T-helper 17 cell (primary cell): ENCODE data around the gene SULT2A1. TPM values are rescaled to one million over a fixed set of nuclear protein-coding genes. Genes with fewer than 3 reads are reported as not detected.
"Not testable (repeated sequence)": the region's sequence is repeated elsewhere in the genome, so short reads cannot be mapped to it uniquely, and the experiment has no call there.

Experiments
- ATAC-seq: fragments of 150-1000 bp; cut with Tn5 transposase; 2 replicates; pipeline ENCODE4 v1.10.0; 2021; ENCODE audit warnings: mild to moderate bottlenecking, moderate library complexity
- DNase-seq, 3 donors: peaks; one replicate each; pipeline versions ENCODE4 v3.0.0 to v3.0.0-alpha.2; 2020 to 2021
- H3K9me3 ChIP-seq: one replicate; pipeline ENCODE4 v1.7.0; 2013; ENCODE audit warnings: low read length, mild to moderate bottlenecking; ENCODE audit not compliant: control insufficient read depth, poor library complexity, severe bottlenecking
- H3K27ac Mint-ChIP-seq: one replicate; pipeline ENCODE4 v1.8.0; 2022; ENCODE audit warnings: mild to moderate bottlenecking, moderate library complexity, mixed read lengths
- H3K27me3 Mint-ChIP-seq: one replicate; pipeline ENCODE4 v1.8.0; 2022; ENCODE audit warnings: mixed read lengths
- H3K36me3 Mint-ChIP-seq: one replicate; pipeline ENCODE4 v1.8.0; 2022; ENCODE audit warnings: low read depth, mixed read lengths
- H3K4me1 Mint-ChIP-seq: one replicate; pipeline ENCODE4 v1.8.0; 2022; ENCODE audit warnings: mild to moderate bottlenecking, mixed read lengths
- H3K4me3 Mint-ChIP-seq: one replicate; pipeline ENCODE4 v1.8.0; 2022; ENCODE audit warnings: mild to moderate bottlenecking, moderate library complexity, mixed read lengths
- total RNA-seq, 4 donors: library from RNA in 2 of 4; stranded (reverse) in 2 of 4; gene quantifications; one replicate each; pipeline ENCODE4 v1.2.3 and lab custom pipeline; 2022 to 2026

The SULT2A1 gene
- total RNA-seq, 2 donors from 2014 or later: not detected

DNA sequence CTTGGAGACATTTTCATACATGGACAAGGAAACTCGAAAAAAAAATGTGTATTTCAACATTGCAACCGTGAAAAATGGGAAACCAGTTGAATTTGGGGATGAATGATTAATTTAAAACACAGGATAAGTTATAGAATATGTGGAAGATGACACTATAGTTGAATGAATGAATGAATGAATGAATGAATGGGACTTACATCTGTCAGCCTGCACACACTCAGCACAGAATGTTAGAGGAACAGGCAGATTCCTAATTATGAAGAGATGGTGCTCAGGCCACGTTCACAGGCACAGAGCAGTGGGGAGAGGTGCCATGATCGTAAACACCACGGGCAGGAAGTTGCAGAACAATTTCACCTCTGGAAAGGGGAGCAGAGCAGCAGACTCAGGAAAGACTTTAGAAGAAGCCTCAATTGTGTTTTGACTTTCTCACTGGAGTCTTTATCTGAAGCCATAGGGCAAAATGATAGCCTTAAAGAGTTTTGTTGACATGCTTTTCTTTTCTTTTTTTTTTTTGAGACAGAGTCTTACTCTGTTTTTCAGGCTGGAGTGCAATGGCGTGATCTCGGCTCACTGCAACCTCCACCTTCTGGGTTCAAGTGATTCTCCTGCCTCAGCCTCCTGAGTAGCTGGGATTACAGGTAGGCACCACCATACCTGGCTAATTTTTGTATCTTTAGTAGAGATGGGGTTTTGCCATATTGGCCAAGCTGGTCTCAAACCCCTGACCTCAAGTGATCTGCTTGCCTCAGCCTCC, 4.9 kb upstream of the SULT2A1 start:
- Mint-ChIP-seq H3K4me1 (no peaks in the 10 kb centered on the region), H3K27ac (no peak overlapping the region), H3K36me3 (no peaks in the 10 kb centered on the region), H3K27me3 (peaks cover 26% of the 10 kb centered on the region), H3K4me3 (no peak overlapping the region)
- H3K9me3 ChIP-seq: no peaks in the 10 kb centered on the region
- ATAC-seq (no peak), DNase-seq (no peak)

DNA sequence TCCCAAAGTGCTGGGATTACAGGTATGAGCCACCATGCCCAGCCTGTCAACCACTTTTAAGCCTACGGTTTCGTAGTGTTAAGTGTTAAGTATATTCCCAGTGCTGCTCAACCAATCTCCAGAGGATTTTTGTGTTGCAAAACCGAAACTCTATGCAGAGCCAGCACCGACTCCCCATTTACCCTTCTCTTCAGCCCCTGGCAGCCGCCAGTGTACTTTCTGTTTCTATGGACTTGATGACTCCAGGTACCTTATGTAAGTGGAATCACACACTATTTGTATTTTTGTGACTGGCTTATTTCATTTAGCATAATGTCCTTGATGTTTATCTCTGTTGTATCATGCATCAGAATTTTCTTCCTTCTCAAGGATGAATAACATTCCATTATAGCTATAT, 1.1 kb downstream of the SULT2A1 start:
- H3K27me3 Mint-ChIP-seq: peaks cover 45% of the 10 kb centered on the region
- H3K4me3 Mint-ChIP-seq: no peak overlapping the region
- ATAC-seq: no peak
- no peak overlapping the region for H3K27ac Mint-ChIP-seq
- peaks cover 4% of the 10 kb centered on the region for H3K4me1 Mint-ChIP-seq
- no peaks in the 10 kb centered on the region for H3K36me3 Mint-ChIP-seq
- DNase-seq: no peak
- no peaks in the 10 kb centered on the region for H3K9me3 ChIP-seq

DNA sequence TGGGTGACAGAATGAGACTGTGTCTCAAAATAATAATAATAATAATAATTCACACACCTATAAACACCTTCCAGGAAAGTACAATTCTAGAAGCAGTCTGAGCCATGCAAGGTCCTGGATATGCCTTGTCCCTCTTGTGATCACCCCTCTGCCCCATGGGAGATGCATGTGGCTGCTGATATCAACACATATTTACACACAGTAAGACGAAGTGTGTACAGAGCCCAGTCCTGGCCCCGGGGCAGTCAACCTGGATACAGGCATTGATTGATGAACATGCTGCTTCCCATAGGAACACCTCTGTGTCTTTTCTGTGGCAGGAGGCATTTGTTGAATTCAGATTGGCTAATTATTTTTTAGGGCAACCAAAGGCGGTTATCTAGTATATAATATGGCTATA, 3.2 kb downstream of the SULT2A1 start:
- DNase-seq (no peak), ATAC-seq (no peak)
- H3K4me1 Mint-ChIP-seq: peaks cover 4% of the 10 kb centered on the region
- no peaks in the 10 kb centered on the region for H3K9me3 ChIP-seq
- H3K27me3 Mint-ChIP-seq: peaks cover 38% of the 10 kb centered on the region
- no peaks in the 10 kb centered on the region for H3K36me3 Mint-ChIP-seq
- H3K27ac Mint-ChIP-seq: no peak overlapping the region
- H3K4me3 Mint-ChIP-seq: no peak overlapping the region

DNA sequence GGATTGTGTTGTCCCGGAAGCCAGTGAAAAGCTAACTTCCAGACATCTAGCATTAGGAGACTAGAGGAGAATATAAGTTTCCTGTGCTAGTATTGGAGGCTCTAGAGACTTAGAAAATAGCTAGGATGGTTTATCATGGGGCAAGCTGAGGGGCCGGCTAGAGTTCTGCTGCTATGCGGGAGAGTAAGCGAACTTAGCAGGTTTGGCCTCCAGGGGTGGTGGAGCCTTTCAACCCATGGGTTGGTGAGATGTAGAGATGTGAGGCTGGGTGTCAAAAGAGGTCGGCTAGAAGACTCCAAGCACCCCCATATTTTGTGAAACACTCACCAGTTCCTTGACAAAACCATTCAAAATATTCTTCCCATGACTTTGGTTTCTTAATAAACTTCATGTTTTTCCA, 4.4 kb downstream of the SULT2A1 start:
- no peak overlapping the region for H3K4me3 Mint-ChIP-seq
- no peaks in the 10 kb centered on the region for H3K36me3 Mint-ChIP-seq
- H3K4me1 Mint-ChIP-seq: peaks cover 4% of the 10 kb centered on the region
- peaks cover 36% of the 10 kb centered on the region for H3K27me3 Mint-ChIP-seq
- H3K27ac Mint-ChIP-seq: no peak overlapping the region
- ATAC-seq: no peak
- no peak for DNase-seq
- no peaks in the 10 kb centered on the region for H3K9me3 ChIP-seq

DNA sequence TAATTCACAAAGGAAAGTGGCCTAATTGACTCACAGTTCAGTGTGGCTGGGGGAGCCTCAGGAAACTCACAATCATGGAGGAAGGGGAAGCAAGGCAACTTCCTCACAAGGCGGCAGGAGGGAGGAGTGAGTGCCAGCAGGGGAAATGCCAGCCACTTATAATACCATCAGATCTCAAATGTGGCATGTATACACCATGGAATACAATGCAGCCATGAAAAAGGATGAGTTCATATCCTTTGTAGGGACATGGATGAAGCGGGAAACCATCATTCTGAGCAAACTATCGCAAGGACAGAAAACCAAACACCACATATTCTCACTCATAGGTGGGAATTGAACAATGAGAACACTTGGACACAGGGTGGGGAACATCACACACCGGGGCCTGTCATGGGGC, 6.7 kb downstream of the SULT2A1 start:
- not testable (repeated sequence) for H3K36me3 Mint-ChIP-seq, DNase-seq, H3K9me3 ChIP-seq, H3K4me3 Mint-ChIP-seq, ATAC-seq, H3K4me1 Mint-ChIP-seq, H3K27ac Mint-ChIP-seq
- H3K27me3 Mint-ChIP-seq: peaks cover 32% of the 10 kb centered on the region

DNA sequence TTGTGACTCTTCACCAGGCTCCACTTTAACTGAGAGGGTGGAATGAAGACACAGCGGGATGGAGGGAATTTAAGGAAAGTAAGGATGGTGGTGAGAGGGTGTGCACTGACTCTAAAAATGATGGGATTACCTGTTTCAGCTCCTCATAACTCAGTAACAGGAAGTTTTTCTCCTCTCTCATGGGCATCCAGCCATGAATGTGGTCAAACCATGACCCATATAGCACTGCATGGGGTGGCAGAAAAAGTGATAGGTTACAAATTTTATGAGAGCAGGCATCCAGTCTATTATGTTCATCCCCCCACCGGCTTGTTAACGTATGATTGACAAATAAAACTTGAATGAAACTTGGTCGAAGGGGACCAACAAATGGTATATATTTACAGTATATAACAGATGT, 7.2 kb downstream of the SULT2A1 start:
- H3K4me3 Mint-ChIP-seq: no peak overlapping the region
- no peak for DNase-seq
- ATAC-seq: no peak
- H3K27me3 Mint-ChIP-seq: peaks cover 37% of the 10 kb centered on the region
- H3K9me3 ChIP-seq: no peaks in the 10 kb centered on the region
- peaks cover 2% of the 10 kb centered on the region for H3K36me3 Mint-ChIP-seq
- H3K27ac Mint-ChIP-seq: no peak overlapping the region
- H3K4me1 Mint-ChIP-seq: no peaks in the 10 kb centered on the region

DNA sequence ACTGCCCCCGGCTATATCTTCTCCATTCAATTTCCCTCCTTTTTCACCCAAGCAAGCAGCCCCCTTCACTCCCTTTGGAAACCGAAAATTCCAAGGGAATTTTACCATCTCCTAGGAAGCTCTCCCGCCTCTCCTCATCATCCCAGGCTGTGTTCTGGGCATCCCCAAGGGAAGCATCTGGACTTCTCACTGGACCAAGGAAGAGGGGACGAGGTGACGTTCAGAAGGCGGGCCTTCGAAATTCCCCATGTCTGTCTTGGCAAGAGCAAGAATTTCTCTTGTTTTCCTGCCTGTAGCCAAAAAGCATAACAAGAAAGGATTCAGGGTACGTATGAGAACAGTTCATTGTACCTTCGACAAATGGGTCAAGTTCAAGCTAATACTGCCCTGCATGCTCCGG, 20.9 kb downstream of the SULT2A1 start:
- H3K4me1 Mint-ChIP-seq: no peaks in the 10 kb centered on the region
- peaks cover 4% of the 10 kb centered on the region for H3K36me3 Mint-ChIP-seq
- no peak for DNase-seq
- H3K27me3 Mint-ChIP-seq: peaks cover 17% of the 10 kb centered on the region
- H3K9me3 ChIP-seq: no peaks in the 10 kb centered on the region
- no peak overlapping the region for H3K4me3 Mint-ChIP-seq
- no peak for ATAC-seq
- H3K27ac Mint-ChIP-seq: no peak overlapping the region

DNA sequence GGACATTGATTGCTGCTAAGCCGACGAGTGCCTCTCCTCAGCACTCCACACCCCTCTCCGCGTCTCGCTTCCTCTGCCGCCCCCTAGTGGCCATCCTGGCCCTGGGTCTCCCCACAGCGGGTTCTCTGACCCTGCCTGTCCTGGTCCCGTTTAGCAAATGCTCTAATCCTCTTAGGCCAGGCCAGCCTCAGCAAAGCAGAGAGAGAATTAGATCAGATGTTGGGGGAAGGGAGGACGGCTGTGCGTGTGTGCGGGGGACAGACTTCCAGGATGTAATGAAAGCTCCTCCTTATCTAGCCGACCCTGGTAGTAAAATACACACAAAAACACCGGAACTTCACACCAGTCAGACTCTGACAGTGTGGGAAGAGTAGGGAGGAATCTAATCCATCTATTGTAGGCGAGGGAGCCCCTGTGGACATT, 22.6 kb downstream of the SULT2A1 start:
- DNase-seq (peak; percentile 59 to 86 (median 70)), ATAC-seq (peak; percentile 90)
- Mint-ChIP-seq H3K4me1 (no peaks in the 10 kb centered on the region), H3K27ac (no peak overlapping the region), H3K36me3 (peaks cover 4% of the 10 kb centered on the region), H3K27me3 (peaks cover 20% of the 10 kb centered on the region), H3K4me3 (no peak overlapping the region)
- no peaks in the 10 kb centered on the region for H3K9me3 ChIP-seq

DNA sequence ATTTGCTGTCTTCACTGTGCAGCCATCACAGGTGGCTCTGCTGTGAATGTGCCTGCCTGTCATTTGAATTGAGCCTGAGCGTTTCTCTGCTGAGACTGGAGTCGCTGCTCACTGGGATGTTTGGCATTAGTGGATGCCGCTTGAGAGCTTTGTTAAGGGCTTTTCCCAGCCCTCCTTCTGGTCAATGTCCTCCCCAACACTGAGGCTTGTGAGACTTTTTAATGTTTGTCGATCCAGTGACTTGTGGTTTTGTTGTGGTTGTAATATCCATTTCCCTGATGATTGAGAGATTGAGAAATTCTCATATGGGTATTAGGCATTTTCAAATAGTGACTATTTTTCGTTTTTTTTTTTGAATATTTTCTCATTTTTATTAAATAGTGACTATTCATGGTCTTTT, 24.5 kb downstream of the SULT2A1 start:
- no peak for ATAC-seq
- Mint-ChIP-seq H3K36me3 (peaks cover 4% of the 10 kb centered on the region), H3K4me3 (no peak overlapping the region)

DNA sequence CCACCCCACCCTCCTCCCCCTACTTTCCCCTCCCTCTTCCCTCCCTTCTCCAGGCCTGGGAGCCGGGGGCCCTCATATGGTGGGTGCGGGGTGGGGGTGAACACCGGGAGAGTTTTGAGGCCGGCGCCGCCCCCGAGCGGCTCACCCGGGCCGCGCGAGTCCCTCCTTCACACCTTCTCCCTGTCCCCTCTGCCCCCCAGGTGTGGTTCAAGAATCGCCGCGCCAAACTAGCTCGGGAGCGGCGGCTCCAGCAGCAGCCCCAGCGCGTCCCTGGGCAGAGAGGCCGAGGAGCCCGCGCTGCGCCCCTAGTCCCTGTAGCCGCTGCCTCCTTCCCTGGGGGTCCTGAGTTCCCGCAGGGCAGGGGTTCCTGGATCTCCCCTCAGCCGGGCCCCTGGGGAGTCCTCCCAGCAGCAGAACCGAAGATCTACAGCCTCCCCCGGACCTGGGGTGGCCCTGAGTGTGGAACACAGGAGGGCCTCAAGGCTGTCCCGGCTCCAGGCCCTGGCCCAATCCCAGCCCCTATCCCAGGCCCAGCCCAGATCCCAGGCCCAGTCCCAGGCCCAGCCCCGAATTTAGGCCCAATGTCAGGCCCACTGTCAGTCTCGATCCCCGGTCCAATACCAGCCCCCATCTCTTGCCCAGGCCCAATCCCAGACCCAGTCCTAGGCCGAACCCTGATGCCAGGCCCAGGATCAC, 25.4 kb downstream of the SULT2A1 start:
- no peaks in the 10 kb centered on the region for H3K4me1 Mint-ChIP-seq
- no peaks in the 10 kb centered on the region for H3K9me3 ChIP-seq
- no peak overlapping the region for H3K4me3 Mint-ChIP-seq
- peaks cover 30% of the 10 kb centered on the region for H3K27me3 Mint-ChIP-seq
- no peak overlapping the region for H3K27ac Mint-ChIP-seq
- ATAC-seq (no peak), DNase-seq (no peak)
- peaks cover 4% of the 10 kb centered on the region for H3K36me3 Mint-ChIP-seq

More for the DNA sequence above, 24.5 kb downstream of the SULT2A1 start:
- H3K27me3 Mint-ChIP-seq: peaks cover 30% of the 10 kb centered on the region
- no peak overlapping the region for H3K27ac Mint-ChIP-seq
- no peak for DNase-seq
- H3K9me3 ChIP-seq: no peaks in the 10 kb centered on the region
- no peaks in the 10 kb centered on the region for H3K4me1 Mint-ChIP-seq

DNA sequence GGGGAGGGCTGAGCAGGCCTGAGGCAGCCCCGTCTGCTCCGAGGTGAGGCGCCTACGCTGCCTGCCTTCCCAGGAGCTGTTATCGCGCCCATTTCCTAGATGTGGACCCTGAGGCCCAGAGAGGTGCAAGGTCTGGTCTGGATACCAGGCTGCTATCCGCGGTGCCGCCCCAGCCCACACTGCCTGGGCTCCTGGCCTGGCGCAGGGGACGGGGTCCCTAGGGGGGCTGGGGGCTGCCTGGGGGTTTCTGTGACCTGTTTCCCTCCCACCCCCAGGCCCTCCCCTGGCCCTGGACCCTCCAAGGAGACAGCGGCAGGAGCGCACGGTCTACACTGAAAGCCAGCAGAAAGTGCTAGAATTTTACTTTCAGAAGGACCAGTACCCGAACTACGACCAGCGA, 26.3 kb downstream of the SULT2A1 start:
- not testable (repeated sequence) for H3K4me3 Mint-ChIP-seq, H3K9me3 ChIP-seq, H3K27ac Mint-ChIP-seq, H3K4me1 Mint-ChIP-seq, H3K36me3 Mint-ChIP-seq, DNase-seq, ATAC-seq
- H3K27me3 Mint-ChIP-seq: peaks cover 33% of the 10 kb centered on the region

DNA sequence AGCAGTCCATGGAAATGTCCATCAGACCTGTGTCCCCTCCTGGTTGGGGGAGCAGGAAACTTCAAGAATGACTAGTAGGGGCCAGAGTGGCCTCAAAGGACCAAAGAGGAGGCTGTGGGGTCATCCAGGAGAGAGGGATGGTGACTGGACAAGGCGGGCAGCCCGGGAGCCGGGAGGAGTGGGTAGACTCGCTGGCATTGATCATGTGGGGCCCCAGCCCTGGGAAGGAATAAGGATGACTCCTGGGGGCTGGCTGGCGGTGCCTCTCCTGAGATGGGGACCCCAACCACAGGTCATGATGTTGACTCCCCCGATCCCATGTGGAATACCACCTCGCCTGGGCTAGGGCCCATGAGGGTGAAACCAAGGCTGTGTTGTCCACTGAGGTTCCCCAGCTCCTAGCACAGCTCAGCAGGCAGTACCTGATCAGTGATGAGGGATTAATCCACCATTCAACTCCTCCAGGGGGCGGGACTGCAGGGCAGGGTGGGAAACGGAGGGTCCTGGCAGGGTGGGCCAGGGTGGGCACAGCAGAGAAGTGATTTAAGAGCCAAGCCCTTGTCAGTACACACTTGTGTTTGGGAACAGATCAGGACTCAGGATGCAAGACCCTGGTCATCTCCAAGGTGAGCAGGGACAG, 27.3 kb downstream of the SULT2A1 start, which contains the start of gene TPRX2:
TSS of gene TPRX2 (plus strand) at position 590 of the 640 bp plus-strand sequence. CDS start at position 602, 12 bp downstream.
- not testable (repeated sequence) for ATAC-seq, H3K4me1 Mint-ChIP-seq, H3K4me3 Mint-ChIP-seq, H3K36me3 Mint-ChIP-seq, H3K27ac Mint-ChIP-seq, H3K9me3 ChIP-seq, DNase-seq
- H3K27me3 Mint-ChIP-seq: peaks cover 41% of the 10 kb centered on the region

DNA sequence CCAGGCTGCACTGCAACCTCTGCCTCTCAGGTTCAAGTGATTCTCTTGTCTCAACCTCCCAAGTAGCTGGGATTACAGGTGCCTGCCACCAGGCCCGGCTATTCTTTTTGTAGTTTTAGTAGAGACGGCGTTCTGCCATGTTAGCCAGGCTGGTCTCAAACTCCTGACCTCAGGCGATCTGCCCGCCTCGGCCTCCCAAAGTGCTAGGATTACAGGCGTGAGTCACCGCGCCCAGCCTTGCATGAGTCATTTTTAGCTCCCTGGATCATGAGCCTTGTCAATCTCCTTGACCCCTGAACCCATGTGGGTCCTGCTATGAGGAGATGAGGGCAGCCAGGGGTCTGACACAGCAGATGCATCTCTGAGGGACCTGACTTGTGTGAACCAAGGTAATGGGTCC, 27.9 kb downstream of the SULT2A1 start:
- not testable (repeated sequence) for H3K4me3 Mint-ChIP-seq, ATAC-seq, H3K4me1 Mint-ChIP-seq, DNase-seq, H3K27ac Mint-ChIP-seq, H3K9me3 ChIP-seq, H3K36me3 Mint-ChIP-seq
- peaks cover 42% of the 10 kb centered on the region for H3K27me3 Mint-ChIP-seq
